GM19043 (cell line): Measurements from ENCODE around the gene RDH8.

Experiments used
- ATAC-seq: cut with Tn5 transposase; IDR thresholded peaks from one replicate; pipeline ENCODE4 v1.9.1; 2021; ENCODE audit warnings: low read depth; ENCODE audit not compliant: unreplicated experiment

The RDH8 gene

DNA sequence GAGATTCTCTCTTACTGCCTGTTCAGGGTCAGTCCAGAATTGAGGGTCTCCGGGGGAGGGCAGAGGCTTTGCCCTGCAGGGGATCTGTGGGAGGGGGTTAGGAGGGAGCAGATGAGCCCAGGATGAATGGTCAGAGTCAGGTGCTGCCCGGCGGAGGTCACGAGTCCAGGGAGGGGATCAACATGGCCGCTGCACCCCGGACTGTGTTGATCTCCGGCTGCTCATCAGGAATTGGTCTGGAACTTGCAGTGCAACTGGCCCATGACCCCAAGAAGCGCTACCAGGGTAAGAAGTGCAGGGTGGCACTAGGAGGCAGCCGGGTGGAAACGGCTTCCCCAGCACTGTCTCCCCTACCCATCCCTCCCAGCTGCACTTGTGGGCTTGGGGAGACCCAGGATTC, at the start of gene RDH8:
Gene RDH8, plus strand, starts transcription at position 168 of the 400 bp plus-strand sequence. Its CDS starts 15 bp downstream, at position 183.
- ATAC-seq, result no peak

DNA sequence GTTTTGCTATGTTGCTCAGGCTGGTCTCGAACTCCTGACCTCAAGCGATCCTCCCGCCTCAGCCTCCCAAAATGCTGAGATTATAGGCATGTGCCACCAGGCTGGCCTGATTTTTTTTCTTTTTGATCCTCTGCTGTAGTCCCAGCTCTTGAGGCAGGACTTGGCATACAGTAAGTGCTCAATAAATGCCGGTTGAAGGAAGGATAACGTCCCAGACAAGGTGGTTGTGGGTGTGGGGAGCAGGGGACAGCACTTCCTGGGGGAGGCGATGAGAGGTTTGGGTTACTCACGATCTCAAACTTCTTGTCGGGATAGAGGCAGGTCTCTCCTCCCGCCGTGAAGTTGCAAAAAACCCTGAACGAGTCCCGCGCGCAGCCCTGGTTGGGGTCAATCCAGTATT, 47.3 kb upstream of the RDH8 start:
- ATAC-seq, result no peak

DNA sequence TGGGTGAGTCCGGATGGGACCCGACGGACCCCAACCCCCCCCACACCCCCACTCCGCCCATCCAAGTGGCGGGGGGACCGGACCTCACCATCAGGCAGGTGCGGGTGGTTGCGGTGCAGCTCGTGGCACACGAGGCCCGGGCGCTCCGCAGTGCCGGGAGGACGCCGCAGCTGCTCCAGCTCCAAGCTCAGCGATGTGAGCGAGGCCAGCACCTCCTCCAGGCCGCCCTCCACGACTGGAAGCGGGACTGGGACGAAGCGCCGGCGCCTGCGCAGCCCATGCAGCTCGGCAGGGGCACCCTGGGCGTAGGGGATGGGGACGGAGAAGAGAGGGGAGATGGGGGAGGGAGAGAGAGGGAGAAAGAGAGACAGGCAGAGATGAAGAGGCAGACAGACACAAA, 46.8 kb upstream of the RDH8 start:
- no peak for ATAC-seq

DNA sequence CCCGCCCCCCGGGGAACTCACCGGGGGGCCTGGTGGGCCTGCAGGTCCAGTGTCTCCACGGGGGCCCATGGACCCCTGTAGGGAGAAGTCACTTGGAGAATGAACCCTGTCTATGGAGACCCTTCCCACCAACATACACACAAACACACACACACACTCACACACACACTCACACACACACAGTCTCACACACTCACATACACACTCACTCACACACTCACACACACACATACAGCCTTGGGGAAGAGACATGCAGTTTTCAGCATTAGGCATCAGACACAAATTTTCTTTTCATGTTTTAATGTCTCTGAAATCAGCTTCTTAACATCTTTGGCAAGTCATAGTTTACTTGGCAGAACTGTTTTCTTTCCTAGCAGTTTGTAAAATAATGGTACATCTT, 46.0 kb upstream of the RDH8 start:
- ATAC-seq, result no peak

DNA sequence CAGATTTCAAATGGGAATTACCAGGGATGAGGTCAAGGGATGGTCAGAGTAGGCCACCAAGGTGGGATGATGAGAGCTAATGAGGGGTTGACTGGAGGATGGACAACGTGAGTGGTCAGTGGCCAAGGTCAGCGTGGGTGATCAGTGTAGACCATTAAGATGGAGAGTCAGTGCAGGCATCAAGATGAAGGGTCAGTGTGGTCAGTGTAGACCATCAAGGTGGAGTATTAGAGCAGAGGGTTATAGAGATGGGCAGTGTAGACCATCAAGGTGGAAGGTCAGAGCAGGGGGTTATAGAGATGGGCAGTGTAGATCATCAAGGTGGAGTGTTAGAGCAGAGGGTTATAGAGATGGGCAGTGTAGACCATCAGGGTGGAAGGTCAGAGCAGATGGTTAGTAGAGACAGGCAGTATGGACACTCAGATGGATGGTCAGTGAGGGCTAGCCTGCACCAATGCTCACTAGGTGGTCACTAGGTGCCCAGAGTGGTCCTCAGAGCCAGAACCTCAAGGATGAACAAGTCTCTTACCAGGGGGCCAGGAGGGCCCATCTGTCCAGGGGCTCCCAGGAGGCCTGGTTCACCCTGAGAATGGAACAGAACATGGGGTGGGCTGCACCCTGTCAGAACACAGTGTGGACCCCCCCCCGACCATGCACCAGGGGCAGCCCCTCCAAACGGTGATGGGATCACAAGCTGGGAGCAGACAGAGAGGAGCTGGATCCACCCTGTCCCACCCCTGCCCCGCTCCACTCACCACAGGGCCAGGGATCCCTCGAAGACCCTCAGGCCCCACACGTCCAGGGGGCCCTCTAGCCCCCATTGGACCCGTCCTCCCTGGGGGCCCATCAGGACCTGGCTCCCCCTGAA, 44.2 kb upstream of the RDH8 start:
- no peak for ATAC-seq

- ATAC-seq, result no peak
Measured at GRCh38 chr19:9969688-9969975, 43.7 kb upstream of the RDH8 start.

DNA sequence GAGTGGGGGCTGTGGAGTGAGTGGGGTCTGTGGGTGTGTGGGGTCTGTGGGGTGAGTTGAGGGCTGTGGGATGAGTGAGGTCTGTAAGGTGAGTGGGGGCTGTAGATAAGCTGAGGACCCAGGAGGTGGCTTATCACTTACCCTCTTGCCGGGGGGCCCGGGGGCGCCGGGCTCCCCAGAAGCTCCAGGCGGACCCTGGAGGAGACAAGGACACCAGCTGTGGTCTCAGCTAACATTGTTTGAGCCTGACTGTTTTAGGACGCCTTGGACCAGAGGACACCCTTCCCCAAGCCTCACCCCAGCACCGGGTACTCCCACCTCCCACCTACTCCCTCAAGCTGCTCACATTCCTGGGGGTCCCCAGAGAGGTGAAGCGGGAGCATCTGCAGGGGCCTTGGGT, 42.8 kb upstream of the RDH8 start:
- no peak for ATAC-seq

- no peak for ATAC-seq
Measured at GRCh38 chr19:9971166-9971897, 42.0 kb upstream of the RDH8 start.

GRCh38 chr19:9972103-9972502, 41.2 kb upstream of the RDH8 start:
- ATAC-seq, result no peak

- ATAC-seq, result no peak
Measured at GRCh38 chr19:9981406-9982260, 31.6 kb upstream of the RDH8 start.

GRCh38 chr19:9986787-9987281, 26.4 kb upstream of the RDH8 start:
- ATAC-seq, result no peak

- ATAC-seq, result no peak
Measured at GRCh38 chr19:9989504-9989903, 23.8 kb upstream of the RDH8 start.

DNA sequence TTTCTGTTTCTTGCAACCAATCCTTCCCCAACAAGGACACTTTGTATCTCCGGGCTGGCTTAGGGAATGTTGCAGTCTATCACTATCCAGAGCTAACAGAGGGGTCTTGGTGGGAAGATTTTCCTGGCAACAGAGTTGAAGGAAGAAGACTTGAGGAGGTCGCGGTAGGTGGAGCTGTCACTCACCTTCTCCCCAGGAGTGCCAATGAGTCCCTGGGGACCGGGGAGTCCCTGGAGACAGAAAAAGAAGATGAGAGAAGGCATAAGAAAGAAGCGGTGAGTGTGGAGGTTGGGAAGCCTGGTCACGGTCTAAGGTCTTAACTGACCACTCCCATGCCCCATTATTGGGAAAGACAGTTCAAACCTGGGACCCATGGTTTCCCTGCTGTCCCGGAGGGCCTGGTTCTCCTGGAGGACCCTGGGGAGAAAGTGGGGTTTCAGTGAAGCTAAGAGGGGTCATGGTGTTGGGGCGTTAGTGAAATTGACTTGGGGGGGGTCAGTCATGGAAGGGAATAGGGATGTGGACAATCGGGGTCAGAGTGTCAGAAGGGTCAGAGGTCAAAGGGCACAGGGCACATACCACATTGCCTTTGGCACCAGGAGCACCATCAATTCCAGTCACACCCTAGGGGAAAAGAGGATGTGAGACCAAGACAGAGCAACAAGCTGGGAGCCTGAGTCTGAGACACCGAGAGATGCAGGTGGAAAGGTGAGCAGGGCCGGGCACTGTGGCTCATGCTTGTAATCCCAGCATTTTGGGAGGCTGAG, 21.7 kb upstream of the RDH8 start:
- no peak for ATAC-seq

DNA sequence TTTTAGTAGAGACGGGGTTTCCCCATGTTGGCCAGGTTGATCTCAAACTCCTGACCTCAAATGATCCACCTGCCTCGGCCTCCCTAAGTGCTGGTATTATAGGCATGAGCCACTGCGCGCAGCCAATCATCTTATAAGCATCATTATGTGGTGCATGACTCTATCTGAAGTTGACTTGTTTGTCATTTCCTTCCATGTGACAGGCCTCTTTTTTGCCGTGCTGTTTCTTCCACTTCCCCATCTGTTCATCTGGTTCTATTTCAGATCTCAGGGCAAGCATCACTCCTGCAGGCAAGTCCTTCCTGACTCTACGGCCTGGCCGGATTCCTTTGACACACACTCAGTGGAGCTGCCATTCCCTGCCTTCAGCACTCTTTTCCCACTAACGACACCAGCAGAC, 18.2 kb upstream of the RDH8 start:
- ATAC-seq, result no peak

- ATAC-seq, result no peak
Measured at GRCh38 chr19:9995999-9996398, 17.3 kb upstream of the RDH8 start.

GRCh38 chr19:9996541-9996940, 16.7 kb upstream of the RDH8 start:
- ATAC-seq, result no peak

GRCh38 chr19:10000171-10000826, 13.0 kb upstream of the RDH8 start:
- no peak for ATAC-seq

DNA sequence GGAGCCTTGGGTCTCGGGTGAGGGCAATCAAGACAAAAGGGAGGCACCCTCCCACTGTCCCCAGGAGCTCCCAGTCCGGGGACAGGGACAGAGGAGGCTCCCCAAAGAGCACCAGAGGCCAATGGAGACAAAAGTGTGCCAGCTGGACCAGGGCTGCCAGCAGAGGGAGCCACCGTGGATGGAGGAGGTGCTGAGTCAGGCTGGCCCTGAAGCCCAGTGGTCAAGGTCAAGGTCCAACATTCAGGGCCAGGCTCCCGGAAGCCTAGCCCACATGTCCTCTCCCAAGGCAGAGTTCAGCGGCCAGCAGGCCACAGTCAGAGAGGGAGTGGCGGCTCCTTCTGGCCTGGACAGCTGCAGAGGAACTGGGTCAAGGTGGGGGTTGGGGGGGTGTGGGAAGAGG, 11.4 kb upstream of the RDH8 start:
- ATAC-seq, result no peak

DNA sequence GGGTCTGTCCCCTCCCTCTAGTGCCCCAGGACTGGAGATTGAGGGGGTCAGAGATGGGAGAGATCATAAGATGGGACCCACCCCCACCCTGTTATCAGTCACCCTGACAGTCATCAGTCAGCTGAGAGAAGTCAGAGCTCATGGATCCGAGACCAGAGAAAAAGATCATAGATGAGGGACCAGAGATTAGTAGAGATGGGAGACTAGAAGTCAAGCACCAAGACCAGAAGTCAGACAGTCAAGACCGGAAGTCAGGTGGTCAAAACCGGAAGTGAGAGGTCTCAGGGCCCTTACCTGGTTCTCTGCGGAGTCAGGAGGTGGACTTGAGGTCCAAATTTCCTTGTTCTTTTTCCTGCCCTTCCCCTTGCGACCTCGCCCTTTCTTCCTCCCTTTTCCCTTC, 10.0 kb upstream of the RDH8 start:
- ATAC-seq, result no peak

GRCh38 chr19:10004617-10005016, 8.7 kb upstream of the RDH8 start:
- no peak for ATAC-seq
